ENCODE measurements around the gene CDH15. TPM values are rescaled to one million over a fixed set of nuclear protein-coding genes. Genes with fewer than 3 reads are reported as not detected.

Gene CDH15
- total RNA-seq, 1 experiment from 2014 or later: not detected

DNA sequence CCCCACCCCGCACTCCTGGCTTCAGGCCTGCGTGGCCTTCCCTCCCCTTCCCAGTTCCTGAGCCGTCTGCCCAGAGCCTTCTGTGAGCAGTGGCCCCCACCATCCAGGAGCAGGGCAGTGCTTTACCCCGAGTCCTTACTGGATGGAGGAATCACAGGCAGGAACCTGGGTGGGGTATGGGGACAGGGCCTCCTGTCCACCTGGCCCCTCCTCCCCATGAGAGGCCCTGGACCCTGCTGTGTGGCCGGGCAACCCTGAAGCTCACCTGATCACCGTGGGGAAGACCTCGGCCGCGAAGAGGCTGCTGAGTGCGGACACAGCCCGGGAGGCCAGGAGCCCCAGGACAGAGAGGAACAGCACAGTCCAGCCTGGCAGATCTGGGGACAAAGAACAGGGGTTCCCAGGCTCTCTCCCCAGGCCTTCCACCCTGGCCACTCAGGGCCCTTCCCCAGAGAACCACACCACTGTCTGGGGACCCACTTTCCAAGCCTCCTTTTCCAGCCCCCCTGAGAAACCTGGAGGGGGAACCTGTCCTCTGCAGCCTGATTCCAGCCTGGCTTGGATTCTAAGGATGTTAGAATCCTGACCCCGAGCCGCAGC lies 25.6 kb downstream of the CDH15 start:
- H3K4me3 Mint-ChIP-seq (ENCODE audit: low read depth, unreplicated experiment): no peak overlapping the region
- DNase-seq: no peak
- intact Hi-C loops (cut with micrococcal nuclease; ENCODE audit: unreplicated experiment): no loop called here
- H3K27ac Mint-ChIP-seq (ENCODE audit: unreplicated experiment): no peak overlapping the region
- TF ChIP-seq, protein P1, sequence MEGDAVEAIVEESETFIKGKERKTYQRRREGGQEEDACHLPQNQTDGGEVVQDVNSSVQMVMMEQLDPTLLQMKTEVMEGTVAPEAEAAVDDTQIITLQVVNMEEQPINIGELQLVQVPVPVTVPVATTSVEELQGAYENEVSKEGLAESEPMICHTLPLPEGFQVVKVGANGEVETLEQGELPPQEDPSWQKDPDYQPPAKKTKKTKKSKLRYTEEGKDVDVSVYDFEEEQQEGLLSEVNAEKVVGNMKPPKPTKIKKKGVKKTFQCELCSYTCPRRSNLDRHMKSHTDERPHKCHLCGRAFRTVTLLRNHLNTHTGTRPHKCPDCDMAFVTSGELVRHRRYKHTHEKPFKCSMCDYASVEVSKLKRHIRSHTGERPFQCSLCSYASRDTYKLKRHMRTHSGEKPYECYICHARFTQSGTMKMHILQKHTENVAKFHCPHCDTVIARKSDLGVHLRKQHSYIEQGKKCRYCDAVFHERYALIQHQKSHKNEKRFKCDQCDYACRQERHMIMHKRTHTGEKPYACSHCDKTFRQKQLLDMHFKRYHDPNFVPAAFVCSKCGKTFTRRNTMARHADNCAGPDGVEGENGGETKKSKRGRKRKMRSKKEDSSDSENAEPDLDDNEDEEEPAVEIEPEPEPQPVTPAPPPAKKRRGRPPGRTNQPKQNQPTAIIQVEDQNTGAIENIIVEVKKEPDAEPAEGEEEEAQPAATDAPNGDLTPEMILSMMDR (IDR thresholded peaks at IDR 0.05; ENCODE audit: unreplicated experiment): no peak
- H3K9me3 Mint-ChIP-seq (ENCODE audit: low read depth, unreplicated experiment): no peaks in the 10 kb centered on the region
- no peaks in the 10 kb centered on the region for H3K4me1 Mint-ChIP-seq (ENCODE audit: low read depth, unreplicated experiment)
- peaks cover 4% of the 10 kb centered on the region for H3K36me3 Mint-ChIP-seq (ENCODE audit: insufficient read depth, unreplicated experiment)
- no TSS peak for BruUV-seq (replicated peaks)
- H3K27me3 Mint-ChIP-seq (ENCODE audit: unreplicated experiment): peaks cover 26% of the 10 kb centered on the region
- CTCF ChIA-PET: no interaction called here

DNA sequence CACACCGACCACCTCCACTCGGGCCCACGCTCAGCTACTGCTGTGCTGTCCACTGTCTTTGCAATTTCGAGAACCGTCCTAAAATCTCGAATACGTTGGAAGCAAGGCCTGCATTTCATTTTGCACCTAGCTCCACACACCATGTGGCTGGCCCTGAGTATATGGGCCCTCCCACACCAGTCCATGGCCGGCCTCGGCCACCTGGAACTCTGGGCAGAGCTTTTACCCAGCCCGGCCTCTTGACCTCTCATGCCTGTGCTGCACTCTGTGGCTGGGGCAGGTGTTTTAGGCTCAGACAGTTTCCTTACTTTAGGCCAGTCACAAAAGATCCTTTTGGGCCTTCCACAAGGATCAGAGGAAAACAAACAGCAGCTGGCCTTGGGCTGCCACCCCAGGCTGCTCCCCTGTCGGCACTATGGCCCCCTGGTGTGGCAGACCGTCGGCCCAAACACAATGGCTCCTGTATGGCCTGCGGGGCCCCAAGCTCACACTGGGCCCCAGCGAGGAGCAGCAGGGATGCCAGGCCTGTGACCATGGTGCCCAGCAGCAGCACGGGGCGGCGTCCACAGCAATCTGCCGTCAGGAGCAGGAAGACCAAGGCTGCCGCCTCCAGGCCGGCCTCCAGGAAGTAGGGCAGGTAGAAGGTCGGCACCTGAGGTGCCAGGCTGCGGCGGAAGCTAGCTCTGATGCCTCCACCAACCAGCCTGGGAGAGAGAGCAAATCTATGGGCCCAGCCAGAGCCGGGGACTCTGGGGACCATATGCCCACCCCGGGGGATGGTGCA lies 26.3 kb downstream of the CDH15 start:
- TF ChIP-seq, protein P1 (IDR thresholded peaks at IDR 0.05; ENCODE audit: unreplicated experiment): no peak
- no TSS peak for BruUV-seq (replicated peaks)
- intact Hi-C loops (cut with micrococcal nuclease; ENCODE audit: unreplicated experiment): no loop called here
- Mint-ChIP-seq H3K27ac (ENCODE audit: unreplicated experiment) (no peak overlapping the region), H3K9me3 (ENCODE audit: low read depth, unreplicated experiment) (no peaks in the 10 kb centered on the region), H3K36me3 (ENCODE audit: insufficient read depth, unreplicated experiment) (peaks cover 11% of the 10 kb centered on the region), H3K27me3 (ENCODE audit: unreplicated experiment) (peaks cover 32% of the 10 kb centered on the region), H3K4me1 (ENCODE audit: low read depth, unreplicated experiment) (peaks cover 3% of the 10 kb centered on the region), H3K4me3 (ENCODE audit: low read depth, unreplicated experiment) (no peak overlapping the region)
- DNase-seq: no peak
- CTCF ChIA-PET: no interaction called here

GRCh38 chr16:89198417-89199240 lies 27.1 kb downstream of the CDH15 start:
- CTCF ChIA-PET: no interaction called here
- Mint-ChIP-seq H3K9me3 (ENCODE audit: low read depth, unreplicated experiment) (no peaks in the 10 kb centered on the region), H3K36me3 (ENCODE audit: insufficient read depth, unreplicated experiment) (peaks cover 13% of the 10 kb centered on the region), H3K4me1 (ENCODE audit: low read depth, unreplicated experiment) (peaks cover 10% of the 10 kb centered on the region), H3K4me3 (ENCODE audit: low read depth, unreplicated experiment) (no peak overlapping the region), H3K27ac (ENCODE audit: unreplicated experiment) (no peak overlapping the region), H3K27me3 (ENCODE audit: unreplicated experiment) (peaks cover 40% of the 10 kb centered on the region)
- no TSS peak for BruUV-seq (replicated peaks)
- TF ChIP-seq, protein P1 (IDR thresholded peaks at IDR 0.05; ENCODE audit: unreplicated experiment): no peak
- intact Hi-C loops (cut with micrococcal nuclease; ENCODE audit: unreplicated experiment): no loop called here
- DNase-seq: no peak

GRCh38 chr16:89199241-89200123 lies 27.9 kb downstream of the CDH15 start:
- intact Hi-C loops (cut with micrococcal nuclease; ENCODE audit: unreplicated experiment): no loop called here
- Mint-ChIP-seq H3K9me3 (ENCODE audit: low read depth, unreplicated experiment) (no peaks in the 10 kb centered on the region), H3K27me3 (ENCODE audit: unreplicated experiment) (peaks cover 48% of the 10 kb centered on the region), H3K36me3 (ENCODE audit: insufficient read depth, unreplicated experiment) (peaks cover 11% of the 10 kb centered on the region), H3K4me1 (ENCODE audit: low read depth, unreplicated experiment) (peaks cover 10% of the 10 kb centered on the region), H3K27ac (ENCODE audit: unreplicated experiment) (no peak overlapping the region), H3K4me3 (ENCODE audit: low read depth, unreplicated experiment) (no peak overlapping the region)
- TF ChIP-seq, protein P1 (IDR thresholded peaks at IDR 0.05; ENCODE audit: unreplicated experiment): no peak
- CTCF ChIA-PET: no interaction called here
- no peak for DNase-seq
- BruUV-seq (replicated peaks): no TSS peak
